ENCODE data around the gene COPG2.
A peak's percentile ranks its signal among the peaks of the same experiment; 100 is the strongest.

The COPG2 gene

GRCh38 chr7:130490311-130490791 lies 178.2 kb downstream of the COPG2 start:
- H3K4me1 ChIP-seq (ENCODE audit: insufficient read depth, insufficient read length), result no peaks in the 10 kb centered on the region
- H3K4me3 ChIP-seq (ENCODE audit: insufficient read length, low read depth), result peak overlapping the region; percentile 45
- no peak for DNase-seq (ENCODE audit: low read depth, low spot score)
- TF ChIP-seq ZNF274 (IDR thresholded peaks at IDR 0.05; ENCODE audit: low read depth, low read length), result no peak
- no peak for TF ChIP-seq SUZ12 (IDR thresholded peaks at IDR 0.05; ENCODE audit: extremely low read depth, insufficient read depth, insufficient read length)
- TF ChIP-seq YY1 (IDR thresholded peaks at IDR 0.05; ENCODE audit: insufficient read depth, insufficient read length), result no peak
- H3K9ac ChIP-seq (ENCODE audit: insufficient read length, low read depth), result peak overlapping the region; percentile 50
- H3K36me3 ChIP-seq (ENCODE audit: insufficient read depth, insufficient read length, low read length), result peaks cover 2% of the 10 kb centered on the region
- peaks cover 55% of the 10 kb centered on the region for H3K27me3 ChIP-seq (ENCODE audit: insufficient read depth, insufficient read length)
- H3K9me3 ChIP-seq (ENCODE audit: insufficient read depth, low read length), result no peaks in the 10 kb centered on the region

DNA sequence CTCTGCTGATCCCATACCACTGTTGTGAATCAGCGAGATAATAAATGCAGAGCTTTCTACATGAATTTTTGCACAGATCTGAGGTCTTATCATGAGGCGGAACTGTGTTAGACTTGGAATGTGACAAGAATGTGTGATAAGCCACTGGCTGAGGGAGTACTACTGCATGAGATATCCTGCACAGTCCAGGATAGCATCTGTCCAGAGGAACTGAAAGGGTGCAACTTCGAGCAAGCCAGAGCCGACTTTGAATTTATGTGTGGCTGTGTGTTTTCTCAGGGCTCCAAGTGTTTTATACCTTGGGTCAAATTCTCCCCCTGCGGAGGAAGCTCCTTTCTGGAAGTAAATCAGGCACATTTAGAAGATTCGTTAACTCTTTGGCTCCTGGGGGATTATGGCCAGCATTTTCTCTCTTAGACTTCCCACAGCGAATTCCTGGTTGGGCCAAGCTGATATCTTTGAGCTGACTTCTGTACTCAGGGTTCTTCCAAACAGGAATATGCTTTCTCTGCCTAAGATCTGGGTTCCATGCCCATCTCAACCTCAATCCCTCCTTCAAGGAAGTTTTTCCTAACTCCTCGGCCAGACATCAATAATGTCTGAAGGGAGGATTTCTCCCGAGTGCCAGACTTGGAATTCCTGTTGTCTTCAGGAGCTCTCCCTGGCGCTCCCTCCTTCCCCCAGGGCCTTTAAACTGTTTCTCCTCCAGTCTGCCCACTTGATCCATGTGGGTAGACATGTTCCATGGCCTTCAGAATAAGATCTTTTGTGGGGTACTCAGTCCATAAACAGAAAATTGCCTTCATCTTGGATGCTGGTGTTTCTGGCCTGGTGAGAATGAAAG lies 179.2 kb downstream of the COPG2 start:
- no peaks in the 10 kb centered on the region for H3K4me1 ChIP-seq (ENCODE audit: insufficient read depth, insufficient read length)
- no peak for DNase-seq (ENCODE audit: low read depth, low spot score)
- H3K9me3 ChIP-seq (ENCODE audit: insufficient read depth, low read length), result no peaks in the 10 kb centered on the region
- no peak overlapping the region for H3K9ac ChIP-seq (ENCODE audit: insufficient read length, low read depth)
- H3K4me3 ChIP-seq (ENCODE audit: insufficient read length, low read depth), result no peak overlapping the region
- H3K36me3 ChIP-seq (ENCODE audit: insufficient read depth, insufficient read length, low read length), result no peaks in the 10 kb centered on the region
- no peak for TF ChIP-seq YY1 (IDR thresholded peaks at IDR 0.05; ENCODE audit: insufficient read depth, insufficient read length)
- no peak for TF ChIP-seq SUZ12 (IDR thresholded peaks at IDR 0.05; ENCODE audit: extremely low read depth, insufficient read depth, insufficient read length)
- no peak for TF ChIP-seq ZNF274 (IDR thresholded peaks at IDR 0.05; ENCODE audit: low read depth, low read length)
- peaks cover 48% of the 10 kb centered on the region for H3K27me3 ChIP-seq (ENCODE audit: insufficient read depth, insufficient read length)

GRCh38 chr7:130488392-130489139 lies 180.0 kb downstream of the COPG2 start:
- Histone ChIP-seq H3K4me3 (ENCODE audit: insufficient read length, low read depth) (no peak overlapping the region), H3K9me3 (ENCODE audit: insufficient read depth, low read length) (no peaks in the 10 kb centered on the region), H3K4me1 (ENCODE audit: insufficient read depth, insufficient read length) (no peaks in the 10 kb centered on the region), H3K9ac (ENCODE audit: insufficient read length, low read depth) (no peak overlapping the region), H3K27me3 (ENCODE audit: insufficient read depth, insufficient read length) (peaks cover 40% of the 10 kb centered on the region), H3K36me3 (ENCODE audit: insufficient read depth, insufficient read length, low read length) (no peaks in the 10 kb centered on the region)
- TF ChIP-seq ZNF274 (IDR thresholded peaks at IDR 0.05; ENCODE audit: low read depth, low read length) (no peak), SUZ12 (IDR thresholded peaks at IDR 0.05; ENCODE audit: extremely low read depth, insufficient read depth, insufficient read length) (no peak), YY1 (IDR thresholded peaks at IDR 0.05; ENCODE audit: insufficient read depth, insufficient read length) (no peak)
- no peak for DNase-seq (ENCODE audit: low read depth, low spot score)

DNA sequence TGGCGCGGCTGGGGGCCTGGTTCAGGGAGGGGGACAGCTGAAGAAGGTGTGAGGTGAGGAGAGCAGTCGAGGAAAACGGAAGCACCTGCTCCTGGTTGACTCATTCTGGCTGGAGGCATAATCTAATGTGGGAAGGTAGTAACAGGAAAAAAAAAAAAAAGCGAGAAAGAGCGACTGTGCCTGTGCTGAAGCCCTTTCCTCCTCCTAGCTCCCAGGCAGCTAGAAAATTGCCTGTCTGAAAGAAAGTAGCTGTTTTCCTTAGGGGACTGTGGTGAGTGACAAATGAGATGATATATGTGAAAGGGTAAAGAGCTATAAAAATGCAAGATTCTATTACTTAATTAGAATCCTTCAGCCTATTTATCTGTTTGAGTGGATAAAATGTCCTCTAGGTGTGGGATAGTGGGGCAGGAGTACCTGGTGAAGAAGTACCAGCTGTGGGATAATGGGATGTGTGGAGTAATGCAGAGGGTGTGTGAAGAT lies 181.6 kb downstream of the COPG2 start:
- Histone ChIP-seq H3K36me3 (ENCODE audit: insufficient read depth, insufficient read length, low read length) (no peaks in the 10 kb centered on the region), H3K9me3 (ENCODE audit: insufficient read depth, low read length) (no peaks in the 10 kb centered on the region), H3K4me3 (ENCODE audit: insufficient read length, low read depth) (no peak overlapping the region), H3K4me1 (ENCODE audit: insufficient read depth, insufficient read length) (no peaks in the 10 kb centered on the region), H3K9ac (ENCODE audit: insufficient read length, low read depth) (no peak overlapping the region), H3K27me3 (ENCODE audit: insufficient read depth, insufficient read length) (peaks cover 24% of the 10 kb centered on the region)
- no peak for TF ChIP-seq SUZ12 (IDR thresholded peaks at IDR 0.05; ENCODE audit: extremely low read depth, insufficient read depth, insufficient read length)
- TF ChIP-seq YY1 (IDR thresholded peaks at IDR 0.05; ENCODE audit: insufficient read depth, insufficient read length), result no peak
- TF ChIP-seq ZNF274 (IDR thresholded peaks at IDR 0.05; ENCODE audit: low read depth, low read length), result no peak
- no peak for DNase-seq (ENCODE audit: low read depth, low spot score)

DNA sequence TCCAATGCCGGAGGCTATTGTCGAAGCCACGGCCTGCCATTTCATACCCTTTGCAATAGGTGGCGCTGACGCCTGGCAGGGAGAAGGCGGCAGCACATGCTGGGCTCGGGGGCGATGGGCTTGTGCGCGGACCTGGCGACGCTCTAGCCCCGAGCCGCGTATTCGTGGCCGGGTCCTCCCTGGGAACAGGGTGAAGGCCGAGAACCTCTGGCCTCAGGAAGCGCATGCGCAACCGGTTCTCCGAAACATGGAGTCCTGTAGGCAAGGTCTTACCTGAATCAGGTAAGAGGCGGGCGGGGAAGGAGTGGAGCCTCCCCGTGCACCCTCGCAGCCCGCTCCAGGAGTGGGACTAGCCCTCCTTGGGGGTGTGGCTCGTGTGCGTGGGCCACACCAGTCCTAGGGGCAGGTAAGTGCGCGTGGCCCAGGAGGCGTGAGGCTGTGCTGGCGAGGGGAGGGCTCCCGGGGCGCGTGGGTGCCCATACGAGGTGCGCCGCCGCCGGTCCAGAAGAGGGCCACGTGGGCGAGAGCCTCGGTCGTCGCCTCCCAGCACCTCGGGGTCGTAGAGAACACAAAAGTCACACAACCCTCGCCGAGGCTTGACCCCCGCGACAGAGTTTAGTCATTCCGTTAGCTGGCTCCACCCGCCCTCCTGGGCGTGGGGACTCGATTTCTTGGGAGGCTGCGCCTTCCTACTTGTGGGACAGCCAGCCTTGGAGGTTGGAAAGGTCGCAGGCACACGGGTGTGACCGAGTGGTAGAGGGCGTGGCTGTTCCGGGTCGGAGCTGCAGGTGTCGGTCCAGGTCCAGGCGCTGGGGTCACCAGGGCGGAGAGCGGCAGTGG lies 182.2 kb downstream of the COPG2 start:
- H3K4me1 ChIP-seq (ENCODE audit: insufficient read depth, insufficient read length), result no peaks in the 10 kb centered on the region
- no peak overlapping the region for H3K9ac ChIP-seq (ENCODE audit: insufficient read length, low read depth)

DNA sequence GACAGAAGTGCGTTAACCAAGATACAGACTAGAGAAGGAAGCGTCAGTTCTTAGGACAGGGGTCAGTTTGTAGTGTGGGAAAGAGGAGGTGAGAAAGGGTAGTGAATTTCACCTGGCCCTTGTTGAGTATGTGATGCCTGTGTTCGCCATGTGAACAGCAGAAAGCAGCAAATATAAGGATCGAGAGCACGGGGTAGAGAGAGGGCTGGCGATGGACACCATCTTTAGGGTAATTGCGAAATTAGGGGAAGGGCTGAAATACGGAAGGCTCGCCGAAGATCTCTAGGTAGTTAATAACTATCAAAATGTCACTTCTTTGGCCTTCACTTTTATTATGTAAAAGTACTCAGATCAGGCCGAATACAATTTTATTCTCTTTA lies 182.8 kb downstream of the COPG2 start:
- Histone ChIP-seq H3K36me3 (ENCODE audit: insufficient read depth, insufficient read length, low read length) (no peaks in the 10 kb centered on the region), H3K4me1 (ENCODE audit: insufficient read depth, insufficient read length) (no peaks in the 10 kb centered on the region), H3K9me3 (ENCODE audit: insufficient read depth, low read length) (no peaks in the 10 kb centered on the region), H3K4me3 (ENCODE audit: insufficient read length, low read depth) (no peak overlapping the region), H3K9ac (ENCODE audit: insufficient read length, low read depth) (no peak overlapping the region), H3K27me3 (ENCODE audit: insufficient read depth, insufficient read length) (peaks cover 12% of the 10 kb centered on the region)
- DNase-seq (ENCODE audit: low read depth, low spot score), result no peak
- TF ChIP-seq ZNF274 (IDR thresholded peaks at IDR 0.05; ENCODE audit: low read depth, low read length), result no peak
- no peak for TF ChIP-seq SUZ12 (IDR thresholded peaks at IDR 0.05; ENCODE audit: extremely low read depth, insufficient read depth, insufficient read length)
- no peak for TF ChIP-seq YY1 (IDR thresholded peaks at IDR 0.05; ENCODE audit: insufficient read depth, insufficient read length)

More for the DNA sequence above, 182.2 kb downstream of the COPG2 start:
- Histone ChIP-seq H3K27me3 (ENCODE audit: insufficient read depth, insufficient read length) (peaks cover 18% of the 10 kb centered on the region), H3K9me3 (ENCODE audit: insufficient read depth, low read length) (no peaks in the 10 kb centered on the region), H3K36me3 (ENCODE audit: insufficient read depth, insufficient read length, low read length) (no peaks in the 10 kb centered on the region), H3K4me3 (ENCODE audit: insufficient read length, low read depth) (no peak overlapping the region)
- TF ChIP-seq YY1 (IDR thresholded peaks at IDR 0.05; ENCODE audit: insufficient read depth, insufficient read length), result no peak
- TF ChIP-seq ZNF274 (IDR thresholded peaks at IDR 0.05; ENCODE audit: low read depth, low read length), result no peak
- TF ChIP-seq SUZ12 (IDR thresholded peaks at IDR 0.05; ENCODE audit: extremely low read depth, insufficient read depth, insufficient read length), result no peak
- DNase-seq (ENCODE audit: low read depth, low spot score), result no peak
